ENCODE results near the gene DOCK10. TPM values are rescaled to one million over a fixed set of nuclear protein-coding genes. Genes with fewer than 3 reads are reported as not detected.

DOCK10 gene
- total RNA-seq, 2 donors from 2014 or later: 2.0 to 3.4 TPM

DNA sequence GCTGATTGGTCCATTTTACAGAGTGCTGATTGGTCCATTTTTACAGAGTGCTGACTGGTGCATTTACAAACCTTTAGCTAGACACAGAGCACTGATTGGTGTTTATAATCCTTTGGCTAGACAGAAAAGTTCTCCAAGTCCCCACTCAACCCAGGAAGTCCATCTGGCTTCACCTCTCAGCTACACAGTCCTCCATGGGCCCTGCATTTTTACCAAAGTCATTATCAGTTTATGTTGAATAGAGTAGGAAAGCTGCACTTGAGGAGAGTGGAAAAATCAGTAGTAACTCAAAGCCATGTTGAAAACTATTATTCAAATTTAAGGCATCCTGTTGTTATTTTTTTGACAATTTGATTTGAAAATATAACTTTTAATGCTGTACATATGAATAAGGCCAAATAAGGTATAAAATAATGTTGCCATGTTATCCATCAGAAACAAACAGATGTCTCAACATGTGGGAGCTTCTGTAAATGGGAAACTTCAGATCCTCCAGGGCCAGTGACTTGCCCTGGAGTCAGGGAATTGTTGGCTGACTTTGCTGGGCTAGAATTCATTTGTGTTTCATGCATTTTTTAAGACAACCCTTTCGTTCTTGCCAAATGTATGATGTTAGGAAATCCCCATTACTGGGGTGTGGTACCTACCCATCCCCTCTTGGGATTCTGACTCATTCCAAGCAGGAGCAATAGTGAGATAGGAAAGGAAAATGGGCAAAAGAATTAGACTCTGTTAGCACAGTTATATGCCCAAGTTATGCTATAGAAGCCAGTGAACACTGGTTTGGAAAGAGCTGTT lies 288.3 kb downstream of the DOCK10 start:
- no peaks in the 10 kb centered on the region for H3K36me3 ChIP-seq (replicated peaks in 1 of 2; ENCODE audit: insufficient read depth in 1 of 2, low read depth in 2 of 2)
- no peak for ATAC-seq
- WGBS, 2 donors: 42 to 45% methylated on average over 1 of the region's 1 CpG
- DNase-seq: peak in 1 of 4 donors; percentile 2
- no peaks in the 10 kb centered on the region for H3K4me1 ChIP-seq
- peaks cover 0 to 11% (median 0%) of the 10 kb centered on the region in 3 donors for H3K9me3 ChIP-seq
- H3K4me3 ChIP-seq: no peak overlapping the region
- intact Hi-C loops (cut with DNase I): no loop called here
- H3K27ac ChIP-seq: no peak overlapping the region
- H3K27me3 ChIP-seq: no peaks in the 10 kb centered on the region
- no peak for TF ChIP-seq POLR2A (IDR thresholded peaks at IDR 0.05)
- TF ChIP-seq, protein P1, sequence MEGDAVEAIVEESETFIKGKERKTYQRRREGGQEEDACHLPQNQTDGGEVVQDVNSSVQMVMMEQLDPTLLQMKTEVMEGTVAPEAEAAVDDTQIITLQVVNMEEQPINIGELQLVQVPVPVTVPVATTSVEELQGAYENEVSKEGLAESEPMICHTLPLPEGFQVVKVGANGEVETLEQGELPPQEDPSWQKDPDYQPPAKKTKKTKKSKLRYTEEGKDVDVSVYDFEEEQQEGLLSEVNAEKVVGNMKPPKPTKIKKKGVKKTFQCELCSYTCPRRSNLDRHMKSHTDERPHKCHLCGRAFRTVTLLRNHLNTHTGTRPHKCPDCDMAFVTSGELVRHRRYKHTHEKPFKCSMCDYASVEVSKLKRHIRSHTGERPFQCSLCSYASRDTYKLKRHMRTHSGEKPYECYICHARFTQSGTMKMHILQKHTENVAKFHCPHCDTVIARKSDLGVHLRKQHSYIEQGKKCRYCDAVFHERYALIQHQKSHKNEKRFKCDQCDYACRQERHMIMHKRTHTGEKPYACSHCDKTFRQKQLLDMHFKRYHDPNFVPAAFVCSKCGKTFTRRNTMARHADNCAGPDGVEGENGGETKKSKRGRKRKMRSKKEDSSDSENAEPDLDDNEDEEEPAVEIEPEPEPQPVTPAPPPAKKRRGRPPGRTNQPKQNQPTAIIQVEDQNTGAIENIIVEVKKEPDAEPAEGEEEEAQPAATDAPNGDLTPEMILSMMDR (IDR thresholded peaks at IDR 0.05): no peak

DNA sequence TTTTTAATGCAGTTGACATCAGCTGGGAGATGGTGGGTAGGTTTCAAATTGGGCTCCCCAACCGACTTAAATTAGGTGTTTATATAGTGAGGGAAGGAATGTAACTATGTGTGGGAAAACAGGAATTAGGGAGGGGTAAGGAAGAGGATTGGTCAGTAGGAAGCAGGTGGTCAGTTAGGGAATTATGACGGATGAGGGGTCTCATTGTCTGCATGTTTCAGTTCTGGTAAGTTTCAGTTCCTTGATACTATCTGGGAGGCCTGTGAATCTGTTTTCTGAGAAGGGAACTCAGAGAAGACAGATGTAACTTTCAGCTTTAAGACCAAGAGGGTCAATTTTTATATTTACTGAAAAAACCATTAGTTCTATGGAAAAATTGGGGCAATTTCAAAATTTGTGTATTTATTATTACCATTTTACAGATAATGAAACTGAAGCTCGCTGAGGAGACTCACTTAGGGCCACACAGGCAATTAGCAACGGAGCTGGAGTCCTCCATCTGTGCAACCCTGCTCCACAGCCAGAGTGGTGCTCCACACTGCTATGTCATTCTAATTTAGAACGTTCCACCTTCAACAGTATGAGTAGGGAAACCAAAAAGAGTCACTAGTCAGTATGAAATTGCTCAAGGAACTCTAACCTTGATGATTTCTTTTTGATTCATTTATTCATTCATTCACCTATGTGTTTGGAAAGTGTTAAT lies 290.1 kb downstream of the DOCK10 start:
- TF ChIP-seq POLR2A (IDR thresholded peaks at IDR 0.05): no peak
- TF ChIP-seq, protein P1 (IDR thresholded peaks at IDR 0.05): no peak
- DNase-seq (no peak), ATAC-seq (no peak)
- no peak overlapping the region for H3K27ac ChIP-seq
- H3K36me3 ChIP-seq (replicated peaks in 1 of 2; ENCODE audit: insufficient read depth in 1 of 2, low read depth in 2 of 2): no peaks in the 10 kb centered on the region
- H3K27me3 ChIP-seq: no peaks in the 10 kb centered on the region
- intact Hi-C loops (cut with DNase I): no loop called here
- H3K4me1 ChIP-seq: no peaks in the 10 kb centered on the region
- H3K9me3 ChIP-seq: no peaks in the 10 kb centered on the region
- H3K4me3 ChIP-seq: no peak overlapping the region
- 45 to 58% methylated on average over 5 of the region's 5 CpGs for WGBS, 2 donors

DNA sequence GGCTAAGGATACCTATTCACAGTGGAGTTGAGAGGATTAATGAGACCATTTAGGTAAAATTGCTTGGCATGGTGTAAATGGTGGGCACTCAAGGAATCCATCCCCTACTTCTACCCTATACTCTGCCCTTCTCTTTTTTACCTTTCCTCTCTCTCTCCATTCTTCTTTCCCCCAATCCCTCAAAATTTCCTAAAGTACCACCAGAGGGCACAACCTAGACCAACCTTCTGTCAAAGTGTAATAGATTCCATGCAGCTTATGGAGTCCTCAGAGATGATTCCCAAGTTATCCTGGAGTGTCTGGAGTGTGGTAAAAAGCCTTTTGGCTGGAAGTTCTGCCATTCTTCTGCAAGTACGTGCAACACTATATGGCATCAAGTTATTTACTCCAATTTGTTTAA lies 293.1 kb downstream of the DOCK10 start:
- intact Hi-C loops (cut with DNase I): no loop called here
- no peak overlapping the region for H3K27ac ChIP-seq
- DNase-seq (no peak), ATAC-seq (no peak)
- no peaks in the 10 kb centered on the region for H3K36me3 ChIP-seq (replicated peaks in 1 of 2; ENCODE audit: insufficient read depth in 1 of 2, low read depth in 2 of 2)
- WGBS, 2 donors: 41 to 62% methylated on average over 1 of the region's 1 CpG
- H3K4me3 ChIP-seq: no peak overlapping the region
- no peaks in the 10 kb centered on the region for H3K4me1 ChIP-seq
- H3K9me3 ChIP-seq: no peaks in the 10 kb centered on the region
- H3K27me3 ChIP-seq: no peaks in the 10 kb centered on the region
- TF ChIP-seq POLR2A (IDR thresholded peaks at IDR 0.05): no peak
- TF ChIP-seq, protein P1 (IDR thresholded peaks at IDR 0.05): no peak

DNA sequence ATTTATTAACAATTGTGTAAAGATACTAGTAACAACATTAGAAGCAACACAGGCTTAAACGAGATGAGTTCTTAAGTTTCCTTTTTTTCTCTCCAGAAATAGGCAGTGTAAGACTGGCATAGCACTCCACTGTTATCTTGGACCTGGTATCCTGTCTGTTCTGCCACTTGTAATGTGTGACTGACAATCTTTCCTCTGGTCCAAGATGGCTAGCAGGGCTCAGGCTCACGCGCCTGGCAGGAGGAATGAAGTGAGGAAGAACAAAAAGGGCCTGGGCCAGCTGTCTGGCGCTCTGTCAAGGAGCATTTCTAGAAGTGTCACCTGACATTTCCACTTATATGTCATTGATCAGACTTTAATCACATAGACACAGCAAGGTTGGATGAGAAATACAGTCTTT lies 294.5 kb downstream of the DOCK10 start:
- H3K9me3 ChIP-seq: no peaks in the 10 kb centered on the region
- H3K27me3 ChIP-seq: no peaks in the 10 kb centered on the region
- intact Hi-C loops (cut with DNase I): no loop called here
- TF ChIP-seq, protein P1 (IDR thresholded peaks at IDR 0.05): no peak
- no peak for TF ChIP-seq POLR2A (IDR thresholded peaks at IDR 0.05)
- no peak overlapping the region for H3K27ac ChIP-seq
- no peaks in the 10 kb centered on the region for H3K4me1 ChIP-seq
- no peak for DNase-seq
- ATAC-seq: no peak
- 61 to 75% methylated on average over 4 of the region's 4 CpGs for WGBS, 2 donors
- no peak overlapping the region for H3K4me3 ChIP-seq
- H3K36me3 ChIP-seq (replicated peaks in 1 of 2; ENCODE audit: insufficient read depth in 1 of 2, low read depth in 2 of 2): no peaks in the 10 kb centered on the region
